ENCODE data around the gene ABHD2.
"Not testable (repeated sequence)": the region's sequence is repeated elsewhere in the genome, so short reads cannot be mapped to it uniquely, and the experiment has no call there.

The ABHD2 gene

GRCh38 chr15:89139613-89140499 is 51.6 kb downstream of the ABHD2 start:
- DNase-seq (ENCODE audit: low spot score), result no peak

GRCh38 chr15:89140595-89140994 is 52.3 kb downstream of the ABHD2 start:
- DNase-seq (ENCODE audit: low spot score), result no peak

DNA sequence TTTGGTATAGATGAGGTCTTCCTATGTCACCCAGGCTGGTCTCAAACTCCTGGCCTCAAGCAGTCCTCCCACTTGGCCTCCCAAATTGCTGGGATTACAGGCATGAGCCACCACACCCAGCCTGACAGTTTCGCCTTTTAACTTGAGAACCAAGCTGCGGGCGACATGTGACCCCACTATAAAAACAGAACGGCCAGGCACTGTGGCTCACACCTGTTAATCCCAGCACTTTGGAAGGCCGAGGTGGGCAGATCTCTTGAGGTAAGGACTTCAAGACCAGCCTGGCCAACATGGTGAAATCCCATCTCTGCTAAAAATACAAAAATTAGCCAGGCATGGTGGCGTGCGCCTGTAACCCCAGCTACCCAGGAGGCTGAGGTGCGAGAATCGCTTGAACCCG is 52.9 kb downstream of the ABHD2 start:
- not testable (repeated sequence) for DNase-seq (ENCODE audit: low spot score)

- no peak for DNase-seq (ENCODE audit: low spot score)
Measured at GRCh38 chr15:89141885-89142284, 53.6 kb downstream of the ABHD2 start.

DNA sequence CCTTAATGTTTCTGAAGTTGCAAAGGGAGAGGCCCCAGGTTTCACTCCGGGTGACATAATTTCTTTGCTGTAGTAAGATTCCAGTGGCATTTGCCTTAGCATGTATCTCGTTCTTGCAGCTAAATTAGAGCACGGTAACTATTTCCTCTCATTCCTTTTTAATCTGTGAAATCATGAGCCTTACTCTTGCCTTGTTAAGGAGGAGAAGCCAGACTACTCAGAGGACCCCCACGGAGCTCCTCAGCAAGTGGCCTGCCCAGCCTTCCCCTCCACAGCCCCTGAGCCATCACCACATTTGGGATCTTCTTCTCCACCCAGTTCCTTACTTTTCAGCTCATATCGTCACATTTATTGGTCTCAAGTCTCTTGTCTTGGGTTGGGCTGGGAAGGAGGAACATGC is 54.2 kb downstream of the ABHD2 start:
- DNase-seq (ENCODE audit: low spot score), result no peak

- no peak for DNase-seq (ENCODE audit: low spot score)
Measured at GRCh38 chr15:89143503-89144162, 55.4 kb downstream of the ABHD2 start.

DNA sequence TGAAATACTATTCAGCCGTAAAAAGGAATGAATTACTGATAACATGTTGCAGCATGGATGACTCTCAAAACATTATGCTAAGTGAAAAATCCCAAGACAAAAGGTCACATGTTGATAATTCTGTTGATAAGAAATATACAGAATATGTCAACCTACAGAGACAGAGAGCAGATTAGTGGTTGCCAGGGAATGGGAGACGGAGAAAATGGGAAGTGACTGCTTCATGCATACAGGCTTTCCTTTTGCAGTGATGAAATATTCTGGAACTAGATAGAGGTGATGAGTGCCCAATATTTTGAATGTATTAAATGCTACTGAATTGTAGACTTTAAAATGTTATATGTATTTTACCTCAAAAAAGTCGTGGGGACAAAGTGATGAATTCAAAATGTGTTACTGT is 56.2 kb downstream of the ABHD2 start:
- DNase-seq (ENCODE audit: low spot score), result no peak

DNA sequence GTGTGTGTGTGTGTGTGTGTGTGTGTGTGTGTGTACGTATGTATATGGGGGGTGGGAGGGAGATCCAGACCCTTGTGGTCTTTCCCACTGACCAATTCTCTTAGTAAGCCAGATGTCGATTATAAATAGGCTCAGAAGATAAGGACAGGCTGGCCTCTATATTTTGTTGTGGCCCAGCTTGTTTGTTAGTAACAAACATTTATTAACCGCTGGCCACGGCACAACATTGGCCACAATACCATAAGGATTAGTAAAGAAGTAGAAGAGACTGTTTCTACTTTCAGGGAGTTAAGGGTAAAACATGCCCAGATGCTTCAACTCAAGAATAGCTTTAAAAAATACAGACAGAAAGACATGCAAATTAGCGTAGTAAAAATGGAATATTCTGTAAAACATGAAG is 58.1 kb downstream of the ABHD2 start:
- DNase-seq (ENCODE audit: low spot score), result no peak

- DNase-seq (ENCODE audit: low spot score), result no peak
Measured at GRCh38 chr15:89148126-89148525, 59.9 kb downstream of the ABHD2 start.

DNA sequence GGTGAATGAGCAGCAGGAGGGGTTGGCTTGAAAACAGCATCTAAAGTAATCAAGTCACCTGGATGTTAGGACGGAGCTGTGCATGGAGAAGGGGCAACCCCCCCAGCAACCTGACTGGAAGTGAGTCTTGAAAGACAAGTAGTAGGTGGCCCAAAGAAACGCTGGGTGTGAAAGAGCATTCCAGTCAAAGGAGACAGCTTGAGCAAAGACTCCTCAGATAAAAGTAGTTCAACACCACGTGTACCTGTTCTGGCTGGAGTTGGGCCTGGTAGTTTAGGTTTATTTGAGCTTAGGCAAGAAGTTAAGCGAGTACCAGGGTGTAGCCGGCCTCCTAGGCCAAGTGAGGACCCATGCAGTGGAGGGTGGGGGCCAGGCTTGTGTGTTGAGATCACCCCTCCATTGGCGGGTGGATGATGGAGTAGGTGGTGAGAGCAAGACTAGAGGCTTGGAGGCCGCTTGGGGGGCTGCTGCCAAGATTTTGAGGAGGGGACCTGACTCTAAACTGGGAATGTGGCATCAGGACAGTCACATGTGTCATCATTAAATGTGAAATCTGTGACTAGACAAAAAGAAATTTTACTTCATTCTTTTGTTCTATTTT is 61.3 kb downstream of the ABHD2 start:
- no peak for DNase-seq (ENCODE audit: low spot score)

GRCh38 chr15:89150287-89150686 is 62.0 kb downstream of the ABHD2 start:
- DNase-seq (ENCODE audit: low spot score), result no peak

DNA sequence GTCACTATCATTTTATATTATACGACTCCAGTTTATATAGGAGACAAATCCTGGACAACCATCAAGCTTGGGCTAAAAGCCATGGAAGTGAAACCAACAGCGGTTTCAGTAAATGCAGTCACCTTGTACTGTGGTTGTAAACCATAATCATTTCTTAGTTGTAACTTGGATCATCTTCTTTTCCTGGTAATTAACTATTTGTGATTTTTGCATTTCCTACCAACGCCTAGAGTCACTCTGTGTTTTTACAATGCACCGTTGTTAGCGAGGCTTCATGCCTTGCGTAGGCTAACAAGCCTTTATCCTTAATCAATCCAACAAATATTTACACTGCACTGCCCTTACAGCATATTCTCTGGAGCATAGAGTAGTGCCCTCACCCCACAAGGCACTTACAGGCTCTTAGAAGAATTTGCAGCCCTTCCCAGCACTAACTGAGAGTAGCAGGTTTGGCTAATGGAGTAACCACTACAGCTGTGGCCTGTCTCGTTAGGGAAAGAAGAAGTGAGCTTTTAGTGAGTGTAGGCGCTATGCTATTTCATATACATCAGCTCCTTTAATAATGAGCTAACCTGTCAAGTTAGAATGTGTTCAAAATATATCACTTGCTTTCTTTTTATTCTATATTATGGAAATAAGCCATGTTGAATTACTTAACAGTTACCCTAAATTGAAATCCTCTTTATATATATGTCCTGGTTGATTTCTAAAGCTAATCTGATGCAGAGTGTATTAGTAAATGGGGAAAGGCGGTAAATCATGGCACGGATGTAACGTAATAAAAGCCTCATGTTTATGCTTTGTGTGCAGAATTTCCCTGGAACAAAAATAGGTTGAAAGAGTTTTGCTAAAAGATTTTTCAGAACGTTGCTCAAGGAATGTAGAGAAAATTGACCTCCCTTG is 62.8 kb downstream of the ABHD2 start:
- DNase-seq (ENCODE audit: low spot score), result no peak

DNA sequence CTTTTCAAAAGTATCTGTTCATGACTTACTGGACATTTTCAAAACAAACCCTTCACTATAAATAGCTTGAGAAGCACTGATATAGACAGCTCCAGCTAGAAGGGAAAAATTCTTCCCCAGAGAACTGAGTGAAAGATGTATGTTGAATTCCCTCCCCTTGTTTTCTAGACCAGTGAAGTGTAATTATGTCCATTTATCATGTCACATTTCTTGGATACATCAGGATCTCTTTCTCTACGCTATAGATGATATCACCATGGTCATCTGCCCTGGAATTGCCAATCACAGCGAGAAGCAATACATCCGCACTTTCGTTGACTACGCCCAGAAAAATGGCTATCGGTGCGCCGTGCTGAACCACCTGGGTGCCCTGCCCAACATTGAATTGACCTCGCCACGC is 66.9 kb downstream of the ABHD2 start:
- DNase-seq (ENCODE audit: low spot score), result no peak

DNA sequence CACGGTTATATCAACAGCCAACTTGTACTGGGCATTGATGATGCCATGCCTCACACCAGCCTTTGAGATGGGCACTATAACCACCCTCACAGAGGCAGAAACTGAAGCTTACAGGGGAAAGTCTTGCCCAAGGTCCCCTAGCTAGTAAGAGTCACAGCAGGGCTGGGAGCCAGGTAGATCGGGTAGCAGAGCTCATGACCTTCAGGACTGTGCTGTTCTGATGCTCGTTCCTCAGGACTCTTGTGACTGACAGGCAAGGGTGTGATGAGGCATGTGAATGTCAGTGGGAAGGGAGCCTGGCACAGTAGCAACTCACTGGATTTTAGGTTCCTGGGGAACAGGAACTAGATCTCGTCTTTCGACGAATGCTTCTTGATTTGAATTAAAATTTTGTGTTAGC is 67.4 kb downstream of the ABHD2 start:
- no peak for DNase-seq (ENCODE audit: low spot score)

GRCh38 chr15:89157061-89157460 is 68.8 kb downstream of the ABHD2 start:
- DNase-seq (ENCODE audit: low spot score), result no peak

- DNase-seq (ENCODE audit: low spot score), result no peak
Measured at GRCh38 chr15:89157918-89158564, 69.8 kb downstream of the ABHD2 start.

DNA sequence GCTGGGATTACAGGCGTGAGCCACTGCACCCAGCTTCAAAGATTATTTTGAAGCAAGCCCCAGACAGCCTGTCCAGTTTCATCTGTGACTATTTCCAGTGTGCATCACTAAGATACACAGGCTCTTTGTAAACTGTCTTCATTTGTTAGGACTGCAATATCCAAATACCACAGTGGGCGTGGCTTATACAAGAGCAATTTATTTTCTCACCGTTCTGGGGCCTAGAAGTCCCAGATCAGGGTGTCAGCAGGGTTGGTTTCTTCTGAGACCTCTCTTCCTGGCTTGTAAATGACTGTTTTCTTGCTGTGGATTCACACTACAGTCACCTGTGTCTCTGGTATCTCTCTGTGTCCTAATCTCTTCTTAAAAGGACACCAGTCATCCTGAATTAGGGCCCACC is 73.4 kb downstream of the ABHD2 start:
- DNase-seq (ENCODE audit: low spot score), result no peak

- no peak for DNase-seq (ENCODE audit: low spot score)
Measured at GRCh38 chr15:89163271-89164055, 75.2 kb downstream of the ABHD2 start.

GRCh38 chr15:89164712-89165211 is 76.5 kb downstream of the ABHD2 start:
- no peak for DNase-seq (ENCODE audit: low spot score)

DNA sequence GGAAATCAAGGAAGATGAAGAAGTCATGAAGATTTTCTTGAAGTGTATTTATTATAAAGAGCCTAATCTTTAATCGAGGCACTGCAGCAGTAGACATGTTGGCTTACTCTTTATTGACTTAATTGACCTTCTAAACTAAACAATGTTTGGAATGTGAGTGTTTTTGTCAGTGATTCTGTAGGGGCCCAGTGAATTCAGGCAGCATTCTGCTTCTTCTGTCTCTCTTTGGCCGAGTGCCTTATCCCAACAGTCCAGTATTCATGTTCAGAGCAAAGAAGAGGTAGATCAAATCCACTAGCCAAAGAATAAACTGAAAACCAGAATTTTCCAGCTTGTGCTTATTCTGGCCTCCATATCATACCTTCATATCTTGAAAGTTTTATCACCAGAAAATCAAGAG is 77.4 kb downstream of the ABHD2 start:
- DNase-seq (ENCODE audit: low spot score), result no peak
